Left ventricle myocardium inferior (tissue), 1 donor: ENCODE results near the gene EEF1A2. TPM values are rescaled to one million over a fixed set of nuclear protein-coding genes. Genes with fewer than 3 reads are reported as not detected.

Source experiments
- DNase-seq: peaks from one replicate; pipeline ENCODE4 v3.0.0-alpha.2; 2020
- H3K27ac ChIP-seq: fragments of 200-600 bp; replicated peaks from 2 replicates; pipeline ENCODE4 v1.8.0; 2021
- H3K27me3 ChIP-seq: fragments of 200-600 bp; 2 replicates; pipeline ENCODE4 v1.8.0; 2021; ENCODE audit warnings: low read depth
- H3K36me3 ChIP-seq: fragments of 200-600 bp; 2 replicates; pipeline ENCODE4 v1.8.0; 2021
- H3K4me1 ChIP-seq: fragments of 200-600 bp; 2 replicates; pipeline ENCODE4 v1.8.0; 2021
- H3K4me3 ChIP-seq: fragments of 200-600 bp; 2 replicates; pipeline ENCODE4 v1.8.0; 2021; ENCODE audit warnings: mild to moderate bottlenecking, moderate library complexity
- H3K9me3 ChIP-seq: fragments of 200-600 bp; replicated peaks from 2 replicates; pipeline ENCODE4 v1.8.0; 2021
- intact Hi-C: fragments of 100-400 bp; cut with micrococcal nuclease; formaldehyde crosslinking; loops from one replicate; pipeline ENCODE4 v1.11.0; 2022
- total RNA-seq: library from RNA; stranded (reverse); fragmentation: NEBNext Ultra II Directional; extraction: Animal tissue kit (Norgen Biotek cat#: 25700); gene quantifications from one replicate; pipeline ENCODE4 v1.2.1, GENCODE V29; 2021
- TF ChIP-seq, protein P1 (sequence below): fragments of 200-600 bp; IDR thresholded peaks from 2 replicates; pipeline ENCODE4 v1.8.0; 2021; ENCODE audit warnings: antibody characterized with exemption, mild to moderate bottlenecking, borderline replicate concordance
- donor health status: DM: no; HTN: yes; CAD: no; lungs with severe emphysema.

Gene EEF1A2
- total RNA-seq, 1 donor from 2014 or later, result 1,286 TPM

GRCh38 chr20:63539092-63539430 is 40.2 kb upstream of the EEF1A2 start:
- Histone ChIP-seq H3K36me3 (no peaks in the 10 kb centered on the region), H3K27me3 (peaks cover 26% of the 10 kb centered on the region)

GRCh38 chr20:63538204-63539091 is 39.6 kb upstream of the EEF1A2 start:
- no peak for DNase-seq
- Histone ChIP-seq H3K27me3 (peaks cover 33% of the 10 kb centered on the region), H3K9me3 (no peaks in the 10 kb centered on the region), H3K27ac (peak overlapping the region; percentile 66), H3K4me3 (peak overlapping the region; percentile 55), H3K4me1 (peaks cover 25% of the 10 kb centered on the region), H3K36me3 (no peaks in the 10 kb centered on the region)
- intact Hi-C loops, result loop anchor here (5.0 kb wide), 1 partner anchor 434 kb away; no protein-coding TSS in a partner anchor
- TF ChIP-seq, protein P1, sequence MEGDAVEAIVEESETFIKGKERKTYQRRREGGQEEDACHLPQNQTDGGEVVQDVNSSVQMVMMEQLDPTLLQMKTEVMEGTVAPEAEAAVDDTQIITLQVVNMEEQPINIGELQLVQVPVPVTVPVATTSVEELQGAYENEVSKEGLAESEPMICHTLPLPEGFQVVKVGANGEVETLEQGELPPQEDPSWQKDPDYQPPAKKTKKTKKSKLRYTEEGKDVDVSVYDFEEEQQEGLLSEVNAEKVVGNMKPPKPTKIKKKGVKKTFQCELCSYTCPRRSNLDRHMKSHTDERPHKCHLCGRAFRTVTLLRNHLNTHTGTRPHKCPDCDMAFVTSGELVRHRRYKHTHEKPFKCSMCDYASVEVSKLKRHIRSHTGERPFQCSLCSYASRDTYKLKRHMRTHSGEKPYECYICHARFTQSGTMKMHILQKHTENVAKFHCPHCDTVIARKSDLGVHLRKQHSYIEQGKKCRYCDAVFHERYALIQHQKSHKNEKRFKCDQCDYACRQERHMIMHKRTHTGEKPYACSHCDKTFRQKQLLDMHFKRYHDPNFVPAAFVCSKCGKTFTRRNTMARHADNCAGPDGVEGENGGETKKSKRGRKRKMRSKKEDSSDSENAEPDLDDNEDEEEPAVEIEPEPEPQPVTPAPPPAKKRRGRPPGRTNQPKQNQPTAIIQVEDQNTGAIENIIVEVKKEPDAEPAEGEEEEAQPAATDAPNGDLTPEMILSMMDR, result peak; percentile 42

More at GRCh38 chr20:63539092-63539430, 40.2 kb upstream of the EEF1A2 start:
- Histone ChIP-seq H3K9me3 (no peaks in the 10 kb centered on the region), H3K4me1 (peaks cover 25% of the 10 kb centered on the region), H3K27ac (no peak overlapping the region), H3K4me3 (no peak overlapping the region)
- TF ChIP-seq, protein P1, result no peak
- intact Hi-C loops, result loop anchor here (5.0 kb wide), 1 partner anchor 433 kb away; no protein-coding TSS in a partner anchor
- no peak for DNase-seq

DNA sequence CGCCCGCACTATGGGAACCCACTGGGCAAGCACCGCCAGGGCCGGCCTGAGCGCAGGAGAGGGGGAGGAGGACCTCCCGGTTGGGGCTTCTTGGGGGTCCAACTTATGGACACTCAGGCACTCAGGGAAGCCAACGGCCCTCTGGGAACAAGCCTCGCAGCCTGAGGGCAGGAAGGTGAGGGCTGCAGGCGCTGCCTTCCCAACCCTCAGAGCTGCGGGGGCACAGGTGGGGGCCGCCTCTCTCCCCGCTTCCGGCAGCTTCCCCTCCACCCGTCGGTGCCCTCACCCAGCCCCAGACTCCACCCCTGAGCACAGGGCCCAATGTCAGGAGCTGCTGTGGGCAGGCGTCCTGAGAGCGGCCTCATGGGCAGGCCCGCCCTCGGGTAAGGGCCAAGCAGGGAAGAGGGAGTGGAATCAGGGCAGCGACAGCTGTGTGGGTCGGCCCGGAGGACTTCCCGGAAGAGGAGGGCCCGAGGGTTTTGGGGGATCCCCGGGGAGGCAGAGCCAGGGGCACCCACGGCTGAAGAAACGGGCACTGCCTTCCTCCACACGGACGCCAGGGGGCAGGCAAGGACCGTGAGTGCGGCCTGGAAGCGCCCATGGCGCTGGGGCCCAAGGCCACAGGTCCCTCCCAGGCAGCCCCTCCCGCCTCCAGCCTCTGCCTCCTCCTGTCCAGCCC is 38.8 kb upstream of the EEF1A2 start:
- Histone ChIP-seq H3K9me3 (no peaks in the 10 kb centered on the region), H3K4me3 (peak overlapping the region; percentile 55), H3K27me3 (peaks cover 37% of the 10 kb centered on the region), H3K27ac (peak overlapping the region; percentile 66), H3K4me1 (peaks cover 25% of the 10 kb centered on the region), H3K36me3 (no peaks in the 10 kb centered on the region)
- TF ChIP-seq, protein P1, result peak; percentile 98
- DNase-seq, result peak; percentile 85
- intact Hi-C loops, result loop anchor here (5.0 kb wide), 1 partner anchor 435 kb away; no protein-coding TSS in a partner anchor

DNA sequence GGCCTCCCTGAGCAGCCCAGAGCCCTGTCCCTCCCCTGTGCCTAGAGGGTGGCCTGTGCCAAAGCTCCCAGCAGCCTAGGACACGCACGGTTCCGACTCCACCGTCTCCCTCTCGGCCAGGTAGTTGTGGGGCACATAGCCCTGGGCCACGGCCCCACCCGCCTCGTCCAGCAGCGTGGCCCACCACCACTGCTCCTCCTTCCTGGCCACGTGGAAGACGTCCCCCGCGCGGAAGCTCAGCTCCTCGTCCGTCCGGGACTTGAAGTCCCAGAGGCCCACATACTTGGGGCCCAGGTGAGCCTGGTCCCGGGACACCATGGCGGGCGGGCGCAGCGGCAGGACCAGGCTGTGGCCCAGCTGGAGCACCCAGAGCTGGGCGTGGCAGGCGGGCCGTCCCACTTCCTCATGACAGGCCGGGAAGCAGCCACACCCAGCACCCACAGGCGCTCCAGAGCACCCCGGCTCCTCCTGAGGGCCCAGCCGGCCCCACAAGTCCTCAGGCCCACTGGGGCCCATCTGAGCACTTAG is 38.2 kb upstream of the EEF1A2 start, which contains the start of gene PTK6:
PTK6 (minus strand) TSS at position 380 of the 528 bp plus-strand sequence; CDS start at position 318, 62 bp downstream.
- DNase-seq, result peak; percentile 57
- Histone ChIP-seq H3K9me3 (no peaks in the 10 kb centered on the region), H3K4me3 (peak within 1 kb of the TSS; percentile 55), H3K27me3 (peaks cover 37% of the 10 kb centered on the region), H3K36me3 (no peaks in the 10 kb centered on the region), H3K27ac (peak within 1 kb of the TSS; percentile 66), H3K4me1 (peaks cover 25% of the 10 kb centered on the region)
- intact Hi-C loops, result loop anchor here (5.0 kb wide), 1 partner anchor 435 kb away; no protein-coding TSS in a partner anchor
- TF ChIP-seq, protein P1, result no peak
